Kidney capillary endothelial cell (primary cell): ENCODE data around the gene KANSL1.
"Not testable (repeated sequence)": the region's sequence is repeated elsewhere in the genome, so short reads cannot be mapped to it uniquely, and the experiment has no call there.

ENCODE experiments used
- DNase-seq: peaks from one replicate; pipeline ENCODE4 v3.0.0-alpha.2; 2018; ENCODE audit warnings: low spot score

Gene KANSL1

GRCh38 chr17:46138473-46138872, 54.8 kb downstream of the KANSL1 start:
- no peak for DNase-seq

- no peak for DNase-seq
Observed at GRCh38 chr17:46136820-46137219, 56.4 kb downstream of the KANSL1 start.

GRCh38 chr17:46135879-46136563, 57.2 kb downstream of the KANSL1 start:
- DNase-seq, result no peak

- DNase-seq, result no peak
Observed at GRCh38 chr17:46135126-46135812, 58.0 kb downstream of the KANSL1 start.

DNA sequence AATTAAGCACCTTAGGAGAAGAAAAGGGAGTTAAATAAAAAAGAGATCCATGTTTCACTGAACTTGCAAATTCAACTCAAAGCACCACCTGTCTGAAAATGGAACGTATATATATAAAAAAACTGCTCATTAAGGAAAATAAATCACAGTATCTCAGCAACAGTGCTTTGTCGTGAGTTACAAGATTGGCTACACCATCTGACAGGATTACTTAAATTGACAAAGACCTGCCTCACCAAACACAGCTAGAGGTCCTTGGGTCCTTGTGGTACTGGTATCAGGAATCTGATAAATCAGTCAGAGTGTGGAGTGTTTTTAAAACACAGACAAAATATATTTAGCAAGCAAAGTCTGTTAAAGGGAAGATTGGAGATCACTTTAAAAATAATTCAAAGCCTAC, 63.9 kb downstream of the KANSL1 start:
- DNase-seq, result no peak

- DNase-seq, result no peak
Observed at GRCh38 chr17:46128453-46128852, 64.8 kb downstream of the KANSL1 start.

GRCh38 chr17:46127524-46127923, 65.7 kb downstream of the KANSL1 start:
- DNase-seq, result no peak

DNA sequence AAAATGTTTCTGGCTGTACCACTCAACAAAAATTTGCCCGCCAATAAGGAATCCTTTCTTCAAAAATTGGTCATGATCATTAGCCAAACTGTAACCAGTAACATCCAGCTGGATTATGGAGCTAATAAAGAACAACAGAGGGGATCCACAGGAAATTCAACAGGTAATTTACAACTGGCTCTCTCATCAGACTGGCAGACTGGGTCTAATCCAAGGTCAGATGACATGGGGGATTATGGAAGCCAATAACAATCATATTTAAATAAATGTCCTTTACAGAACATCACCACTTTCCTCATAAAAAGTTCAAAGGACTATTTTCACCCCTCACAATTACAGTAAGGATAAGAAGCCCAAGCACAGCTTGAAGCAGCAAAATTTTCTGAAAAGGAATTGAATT, 66.4 kb downstream of the KANSL1 start:
- DNase-seq, result no peak

DNA sequence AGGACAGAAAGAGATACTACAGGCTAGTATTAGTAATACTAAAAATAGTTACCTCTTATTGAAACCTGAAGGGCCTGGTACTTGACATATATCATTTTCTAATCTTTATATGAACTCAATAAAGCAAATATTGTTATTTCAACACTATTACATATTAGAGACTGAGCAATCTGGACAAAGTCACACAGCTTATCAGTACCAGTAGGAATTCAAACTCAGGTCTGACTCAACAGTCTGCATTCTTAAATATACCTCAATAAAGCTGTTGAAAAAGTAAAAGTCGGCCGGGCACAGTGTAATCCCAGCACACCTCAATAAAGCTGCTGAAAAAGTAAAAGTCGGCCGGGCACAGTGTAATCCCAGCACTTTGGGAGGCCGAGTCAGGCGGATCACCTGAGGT, 67.4 kb downstream of the KANSL1 start:
- DNase-seq, result no peak

DNA sequence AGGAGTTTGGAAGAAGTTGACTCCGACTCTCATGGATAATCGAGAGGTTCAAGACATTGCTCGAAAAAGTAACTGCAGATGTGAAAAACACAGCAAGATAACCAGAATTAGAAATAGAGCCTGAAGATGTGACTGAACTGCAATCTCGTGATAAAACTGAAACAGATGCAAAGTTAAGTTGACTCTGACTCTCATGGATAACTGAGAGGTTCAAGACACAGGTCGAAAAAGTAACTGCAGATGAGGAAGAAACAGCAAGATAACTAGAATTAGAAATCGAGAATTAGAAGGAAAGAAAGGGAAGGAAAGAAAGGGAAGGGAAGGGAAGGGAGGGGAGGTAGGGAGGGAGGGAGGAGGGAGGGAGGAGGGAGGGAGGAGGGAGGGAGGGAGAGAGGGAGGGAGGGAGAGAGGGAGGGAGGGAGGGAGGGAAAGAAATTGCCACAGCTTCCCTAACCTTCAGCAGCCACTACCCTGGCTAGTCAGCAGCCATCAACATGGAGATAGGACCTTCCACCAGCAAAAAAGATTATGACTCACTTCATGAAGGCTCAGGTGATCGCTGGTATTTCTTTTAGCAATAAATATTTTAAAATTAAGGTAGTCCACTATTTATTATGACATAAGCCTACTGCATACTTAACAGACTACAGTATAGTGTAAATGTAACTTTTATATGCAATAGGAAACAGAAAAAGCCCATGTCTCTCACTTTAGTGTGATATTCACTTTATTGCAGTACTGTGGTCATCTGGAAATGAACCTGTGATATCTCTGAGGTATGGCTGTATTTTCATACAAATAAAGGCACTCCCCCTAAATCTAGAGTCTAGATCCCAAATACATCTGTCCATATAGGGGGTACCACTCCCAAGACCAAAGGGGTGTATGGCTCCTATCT, 68.3 kb downstream of the KANSL1 start:
- DNase-seq, result no peak

GRCh38 chr17:46123607-46124006, 69.6 kb downstream of the KANSL1 start:
- DNase-seq, result no peak

- no peak for DNase-seq
Observed at GRCh38 chr17:46122486-46122871, 70.8 kb downstream of the KANSL1 start.

DNA sequence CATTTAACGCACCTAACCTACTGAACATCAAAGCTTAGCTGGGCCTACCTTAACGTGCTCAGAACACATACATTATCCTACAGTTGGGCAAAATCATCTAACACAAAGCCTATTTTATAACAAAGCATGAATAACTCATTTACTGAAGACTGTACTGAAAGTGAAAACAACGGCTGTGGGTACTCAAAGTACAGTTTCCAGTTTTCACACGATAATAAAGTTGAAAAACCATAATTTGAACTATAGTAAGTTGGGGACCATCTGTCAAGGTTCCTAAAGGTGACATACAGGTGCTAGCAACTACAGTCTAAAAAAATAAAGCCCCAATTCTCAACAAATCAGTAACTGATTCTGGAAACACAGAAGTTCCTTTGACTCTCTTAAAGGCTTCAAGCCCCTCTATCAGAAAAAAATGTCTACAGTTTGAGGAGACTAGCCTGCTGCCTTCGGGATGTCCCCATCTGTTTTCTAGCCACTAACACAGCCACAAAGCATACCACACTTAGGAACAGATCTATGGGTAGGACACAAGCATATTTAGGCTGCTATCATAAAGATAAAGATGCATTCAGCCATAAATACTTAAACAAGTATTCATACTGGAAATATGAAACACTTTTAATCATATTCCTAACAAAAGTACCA, 71.3 kb downstream of the KANSL1 start:
- DNase-seq, result no peak

DNA sequence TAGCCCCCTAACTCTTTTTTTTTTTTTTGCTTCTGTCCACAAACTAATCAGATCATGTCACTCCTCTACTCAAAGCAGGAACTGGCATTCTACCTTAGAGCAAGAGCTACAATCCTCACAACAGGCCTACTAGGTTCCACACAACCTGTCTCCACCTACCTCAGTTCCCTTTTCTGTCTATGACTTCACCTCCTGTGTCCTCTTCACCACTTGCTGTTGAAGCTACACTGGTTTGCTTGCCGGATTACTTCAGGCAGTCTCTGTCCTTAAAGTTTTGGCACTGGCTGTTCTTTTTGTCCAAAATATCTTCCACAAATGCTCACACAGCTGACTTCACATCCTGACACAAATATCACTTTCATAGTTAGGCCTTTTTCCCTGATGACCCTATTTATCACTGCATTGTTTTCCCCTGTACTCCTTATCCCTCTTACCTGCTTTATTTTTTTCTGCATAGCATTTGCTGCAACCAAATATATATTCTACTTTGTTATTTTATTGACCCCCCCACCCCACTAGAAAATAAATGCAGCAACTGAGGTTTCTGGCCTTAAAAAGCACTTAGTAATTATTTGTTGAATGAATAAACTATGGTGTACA, 72.0 kb downstream of the KANSL1 start:
- no peak for DNase-seq

- no peak for DNase-seq
Observed at GRCh38 chr17:46120537-46120936, 72.7 kb downstream of the KANSL1 start.

- DNase-seq, result no peak
Observed at GRCh38 chr17:46120078-46120477, 73.2 kb downstream of the KANSL1 start.

GRCh38 chr17:46118964-46119363, 74.3 kb downstream of the KANSL1 start:
- no peak for DNase-seq

DNA sequence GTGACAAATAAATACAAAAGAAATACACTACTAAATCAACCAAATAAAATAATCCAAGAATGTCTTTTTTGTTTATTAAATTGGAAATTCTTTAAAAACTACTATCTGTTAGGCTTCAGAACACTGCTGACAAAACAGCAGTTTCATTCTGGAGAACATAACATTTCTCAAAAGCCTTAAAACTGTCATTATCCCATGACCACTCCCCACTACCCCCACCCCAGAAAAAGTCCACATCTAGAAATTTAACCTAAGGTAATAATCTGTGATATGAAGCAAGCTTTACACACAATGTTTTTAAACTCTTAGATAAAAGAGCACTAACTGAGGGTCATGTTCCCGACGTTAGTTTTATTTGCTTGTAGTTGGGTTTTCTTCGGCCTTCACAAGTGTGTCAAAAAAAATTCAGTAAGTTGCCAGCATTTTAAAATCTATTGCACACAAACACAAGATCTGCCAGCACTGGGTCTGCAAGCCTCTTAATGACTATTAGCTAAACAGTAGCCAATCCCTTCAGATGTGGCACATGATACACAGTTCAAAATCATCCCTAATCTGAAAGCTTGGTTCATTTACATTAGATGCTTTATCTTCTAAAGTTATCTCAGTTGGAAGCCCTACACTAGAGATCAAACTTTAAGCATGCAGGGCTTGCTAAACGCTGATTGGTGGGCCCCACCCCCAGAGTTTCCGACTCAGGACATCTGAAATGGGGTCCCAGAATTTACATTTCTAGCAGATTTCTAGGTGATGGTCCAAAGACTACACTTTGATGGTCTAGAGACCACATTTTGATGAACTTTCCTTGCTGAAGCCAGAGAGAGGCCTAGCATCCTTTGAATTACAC, 75.2 kb downstream of the KANSL1 start:
- no peak for DNase-seq

DNA sequence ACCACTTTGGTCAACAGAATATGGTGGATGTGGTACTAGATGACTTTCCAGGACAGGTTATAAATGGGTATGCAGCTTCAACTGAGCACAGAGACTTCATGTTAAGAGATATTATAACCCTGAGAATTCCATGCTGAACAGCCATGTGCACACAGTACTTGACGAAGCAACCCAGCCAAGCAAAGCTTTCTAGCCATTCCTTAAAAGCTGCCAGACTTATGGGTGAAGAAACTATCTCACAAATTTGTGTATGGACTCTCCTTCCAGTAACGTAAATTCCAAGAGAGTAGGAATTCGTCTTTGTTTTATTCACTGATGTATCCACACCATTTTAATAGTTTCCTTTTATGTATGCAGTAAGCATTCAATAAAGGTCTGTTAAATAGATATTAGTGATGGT, 76.1 kb downstream of the KANSL1 start:
- DNase-seq, result no peak

- no peak for DNase-seq
Observed at GRCh38 chr17:46115699-46116098, 77.5 kb downstream of the KANSL1 start.

DNA sequence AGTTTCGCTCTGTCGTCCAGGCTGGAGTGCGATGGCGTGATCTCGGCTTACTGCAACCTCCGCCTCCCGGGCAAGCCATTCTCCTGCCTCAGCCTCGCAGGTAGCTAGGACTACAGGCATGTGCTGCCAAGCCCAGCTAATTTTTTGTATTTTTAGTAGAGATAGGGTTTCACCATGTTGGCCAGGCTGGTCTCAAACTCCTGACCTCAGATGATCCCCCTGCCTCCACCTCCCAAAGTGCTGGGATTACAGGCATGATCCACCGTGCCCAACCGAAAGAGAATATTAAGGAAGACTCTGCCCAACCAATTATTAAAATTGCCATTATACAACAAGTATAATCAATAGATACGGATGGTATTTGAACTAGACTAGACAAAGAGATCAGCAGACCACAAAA, 82.0 kb downstream of the KANSL1 start:
- not testable (repeated sequence) for DNase-seq
